K562 (cell line): ENCODE results near the gene RNASE3.

Experiments used
- BHLHE40 ChIP-seq: IDR thresholded peaks from 2 replicates; pipeline ENCODE4 v1.6.1; 2011; ENCODE audit warnings: low read length, improper control_type of control experiment
- EZH2 ChIP-seq: IDR thresholded peaks from 2 replicates; pipeline ENCODE4 v1.6.1; 2012; ENCODE audit warnings: low read depth, mild to moderate bottlenecking, inconsistent platforms, low read length, borderline replicate concordance
- MXI1 ChIP-seq: IDR thresholded peaks from 2 replicates; pipeline ENCODE4 v1.6.1; 2011; ENCODE audit warnings: low read depth, mild to moderate bottlenecking, improper control_type of control experiment, low read length
- POLR2AphosphoS5 ChIP-seq: IDR thresholded peaks from 2 replicates; pipeline ENCODE4 v1.6.1; 2011; ENCODE audit warnings: mild to moderate bottlenecking, low read depth, low read length, moderate library complexity; ENCODE audit not compliant: control insufficient read depth, insufficient read depth

DNA sequence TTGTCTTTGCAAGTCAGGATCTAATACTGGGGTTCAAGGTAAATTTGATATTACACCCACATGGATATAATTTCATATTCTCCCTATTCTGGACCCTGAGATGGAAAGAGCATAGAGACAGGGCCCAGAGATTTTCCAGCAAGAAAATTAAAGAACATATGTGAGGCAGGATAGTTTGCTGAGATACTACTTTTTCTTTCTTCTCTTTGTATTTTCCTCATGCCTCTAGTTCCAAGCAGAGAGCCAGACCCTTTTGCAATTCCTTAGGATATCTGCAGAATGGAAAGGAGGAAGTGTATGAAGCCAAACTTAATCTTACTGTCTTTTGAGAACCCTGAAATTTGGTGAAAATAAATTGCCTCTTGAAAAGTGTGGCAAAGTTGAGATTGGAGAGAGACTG is 34.0 kb upstream of the RNASE3 start:
- no peak for TF ChIP-seq EZH2
- no peak for TF ChIP-seq BHLHE40
- no peak for TF ChIP-seq POLR2AphosphoS5
- TF ChIP-seq MXI1: no peak
